Stimulated activated CD4-positive, alpha-beta T cell treated with anti-CD3 and anti-CD28 coated beads, Interleukin-12 subunit alpha, Interleukin-12 subunit beta, amount 100 ng/mL, for 24 hours (primary cell): Measurements from ENCODE around the gene TBRG4.
"Not testable (repeated sequence)": the region's sequence is repeated elsewhere in the genome, so short reads cannot be mapped to it uniquely, and the experiment has no call there.

Experiments used
- DNase-seq, 2 experiments: peaks; one replicate each; pipeline ENCODE4 v3.0.0-alpha.2; 2020; ENCODE audit warnings: low read depth in 2 of 2

The TBRG4 gene

GRCh38 chr7:45111298-45112223 lies at the start of gene TBRG4:
Gene TBRG4, minus strand, starts transcription at chr7:45111697. Its CDS starts 2,460 bp downstream, at chr7:45109237.
- peak; percentile 85 to 90 for DNase-seq

- DNase-seq, result no peak
Measured at GRCh38 chr7:45161138-45161537, 49.6 kb upstream of the TBRG4 start.

- DNase-seq, result no peak
Measured at GRCh38 chr7:45160417-45160881, 49.0 kb upstream of the TBRG4 start.

GRCh38 chr7:45159296-45159695 lies 47.8 kb upstream of the TBRG4 start:
- no peak for DNase-seq

- DNase-seq, result no peak
Measured at GRCh38 chr7:45158471-45158870, 47.0 kb upstream of the TBRG4 start.

GRCh38 chr7:45157653-45158401 lies 46.3 kb upstream of the TBRG4 start, which contains the start of gene RAMP3:
Gene RAMP3, plus strand, starts transcription at chr7:45157791. Its CDS starts 38 bp downstream, at chr7:45157829.
- DNase-seq, result no peak

- no peak for DNase-seq
Measured at GRCh38 chr7:45157286-45157652, 45.8 kb upstream of the TBRG4 start.

GRCh38 chr7:45156516-45157272 lies 45.2 kb upstream of the TBRG4 start:
- DNase-seq, result no peak

- DNase-seq, result no peak
Measured at GRCh38 chr7:45155941-45156340, 44.4 kb upstream of the TBRG4 start.

GRCh38 chr7:45155357-45155900 lies 43.9 kb upstream of the TBRG4 start:
- no peak for DNase-seq

- not testable (repeated sequence) for DNase-seq
Measured at GRCh38 chr7:45153861-45154260, 42.4 kb upstream of the TBRG4 start.

GRCh38 chr7:45153233-45153632 lies 41.7 kb upstream of the TBRG4 start:
- no peak for DNase-seq

- no peak for DNase-seq
Measured at GRCh38 chr7:45151967-45152366, 40.5 kb upstream of the TBRG4 start.

- no peak for DNase-seq
Measured at GRCh38 chr7:45151131-45151684, 39.7 kb upstream of the TBRG4 start.

- no peak for DNase-seq
Measured at GRCh38 chr7:45150199-45150598, 38.7 kb upstream of the TBRG4 start.

GRCh38 chr7:45149606-45150005 lies 38.1 kb upstream of the TBRG4 start:
- no peak for DNase-seq

- DNase-seq, result no peak
Measured at GRCh38 chr7:45148653-45148973, 37.1 kb upstream of the TBRG4 start.

GRCh38 chr7:45147858-45148652 lies 36.6 kb upstream of the TBRG4 start:
- DNase-seq, result no peak

- no peak for DNase-seq
Measured at GRCh38 chr7:45146531-45147379, 35.3 kb upstream of the TBRG4 start.

- DNase-seq, result no peak
Measured at GRCh38 chr7:45145881-45146280, 34.4 kb upstream of the TBRG4 start.
